Measurements from ENCODE around the gene FAM180A.

The FAM180A gene

DNA sequence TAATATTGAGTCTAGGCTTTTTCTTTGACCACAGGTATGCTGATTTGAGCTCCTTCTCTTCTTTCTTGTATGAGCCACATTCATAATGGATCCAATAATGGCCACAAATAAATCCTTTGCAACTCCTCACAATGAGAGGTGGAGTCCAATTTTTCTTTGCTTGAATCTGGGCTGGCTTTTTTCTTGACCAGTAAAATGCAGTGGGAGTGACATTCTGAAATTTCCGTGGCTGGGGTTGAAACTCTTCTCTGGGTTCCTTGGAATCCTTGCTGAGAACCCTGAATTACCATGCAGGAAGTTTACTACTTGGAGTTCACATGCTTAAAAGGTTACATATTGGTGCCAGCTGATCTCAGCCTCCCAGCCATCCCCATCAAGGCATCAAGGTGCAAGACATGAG, 22.4 kb upstream of the FAM180A start:
- DNase-seq, result no peak

DNA sequence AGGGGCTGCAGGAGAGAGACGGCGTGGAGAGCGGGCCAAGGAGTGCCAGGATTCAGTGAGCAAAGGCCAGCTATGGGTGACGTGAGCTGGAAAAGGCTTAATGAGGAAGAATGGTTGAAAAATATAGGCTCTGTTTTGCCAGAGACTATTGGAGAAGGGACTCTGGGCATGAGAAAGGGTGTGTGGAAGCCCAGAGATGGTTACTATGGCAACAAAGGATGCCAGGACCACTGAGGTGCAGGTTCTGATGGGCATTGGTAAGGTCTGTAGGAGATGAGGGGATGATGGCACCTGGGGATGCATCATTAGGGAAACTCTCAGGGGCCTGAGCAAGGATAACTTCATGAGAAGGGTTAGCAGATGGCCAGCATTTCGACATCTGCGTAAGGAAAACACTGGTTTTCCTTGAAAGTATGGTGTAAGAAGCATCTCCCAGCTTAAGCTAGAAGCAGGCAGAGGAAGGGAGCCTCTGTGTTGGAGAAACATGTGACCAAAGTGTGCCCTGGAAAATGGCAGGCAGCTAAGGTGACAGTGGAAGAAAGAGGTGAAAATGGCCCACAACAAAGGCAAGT, 21.6 kb upstream of the FAM180A start:
- DNase-seq, result no peak

DNA sequence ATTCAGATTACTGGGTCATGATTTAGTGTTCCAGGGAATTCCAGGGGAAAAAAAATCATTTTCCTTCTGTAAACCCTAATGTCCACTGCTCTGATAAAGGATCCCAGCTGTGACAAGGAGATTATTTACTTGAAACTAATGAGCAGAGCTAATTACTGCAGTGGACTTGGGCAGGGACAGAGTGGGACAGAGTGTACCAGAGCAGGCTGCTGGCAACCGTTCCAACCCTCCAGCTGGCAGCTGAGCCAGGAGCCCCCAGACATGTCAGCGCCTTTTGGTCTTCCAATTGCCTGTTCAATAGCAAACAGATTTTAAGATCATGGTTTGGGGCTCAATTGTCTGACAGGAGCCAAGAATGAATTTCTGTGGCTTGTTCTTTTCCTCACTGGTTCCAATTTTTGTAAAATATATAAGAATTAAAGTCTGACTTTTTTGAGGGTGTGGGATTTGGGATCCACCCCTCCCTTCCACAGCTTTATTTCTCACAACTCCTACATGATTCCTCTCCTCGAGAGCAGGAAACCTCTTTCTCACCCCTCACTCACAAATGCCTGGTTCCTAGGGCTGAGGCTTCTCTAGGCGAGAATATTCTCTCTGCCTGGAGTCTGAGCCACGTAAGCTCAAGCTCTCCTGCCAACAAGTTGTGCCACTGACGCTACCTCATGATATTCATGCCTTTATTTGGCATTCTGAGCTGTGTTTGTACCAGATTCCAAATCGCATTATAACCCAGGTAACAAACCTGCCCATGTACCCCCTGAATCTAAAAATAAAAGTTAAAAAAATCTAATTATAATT, 20.6 kb upstream of the FAM180A start:
- DNase-seq, result no peak

DNA sequence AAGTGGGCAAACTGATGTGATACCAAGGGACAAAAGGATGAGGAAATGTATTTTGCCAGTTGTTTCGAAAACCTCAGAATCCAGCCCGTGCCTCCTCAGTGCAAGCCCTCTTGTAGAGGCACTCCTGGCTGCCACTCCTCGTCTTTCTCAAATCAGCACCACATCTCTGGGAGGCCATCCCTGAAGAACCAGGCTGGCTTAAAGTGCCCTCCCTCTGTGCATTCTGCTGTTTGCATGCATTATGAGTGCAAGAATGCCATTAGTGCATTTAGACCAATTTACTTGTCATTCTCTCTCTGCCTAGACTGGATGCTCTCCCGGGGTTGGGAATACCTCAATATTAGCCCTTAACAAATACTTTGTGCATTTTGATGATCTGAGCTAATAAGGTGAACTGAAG, 19.9 kb upstream of the FAM180A start:
- DNase-seq, result no peak

DNA sequence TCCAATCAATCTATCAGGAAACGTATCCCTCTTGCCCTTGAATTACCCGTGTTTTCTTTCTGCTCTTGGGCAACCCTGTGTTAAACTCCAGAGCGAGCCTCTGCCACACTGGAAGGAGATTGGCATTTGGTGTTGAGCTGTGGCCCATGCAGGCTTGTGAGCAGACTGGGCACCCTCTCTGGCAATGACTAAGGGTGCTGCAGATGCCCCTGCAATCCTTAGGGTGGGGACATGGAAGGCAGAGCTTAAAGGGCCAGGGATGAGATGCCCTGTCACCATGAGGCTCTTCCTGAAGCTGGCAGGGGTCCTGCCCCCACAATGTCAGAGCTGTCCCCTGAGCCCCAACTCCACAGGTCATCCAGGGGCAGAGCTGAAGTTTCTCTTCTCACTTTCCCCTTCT, 19.5 kb upstream of the FAM180A start:
- DNase-seq, result no peak

DNA sequence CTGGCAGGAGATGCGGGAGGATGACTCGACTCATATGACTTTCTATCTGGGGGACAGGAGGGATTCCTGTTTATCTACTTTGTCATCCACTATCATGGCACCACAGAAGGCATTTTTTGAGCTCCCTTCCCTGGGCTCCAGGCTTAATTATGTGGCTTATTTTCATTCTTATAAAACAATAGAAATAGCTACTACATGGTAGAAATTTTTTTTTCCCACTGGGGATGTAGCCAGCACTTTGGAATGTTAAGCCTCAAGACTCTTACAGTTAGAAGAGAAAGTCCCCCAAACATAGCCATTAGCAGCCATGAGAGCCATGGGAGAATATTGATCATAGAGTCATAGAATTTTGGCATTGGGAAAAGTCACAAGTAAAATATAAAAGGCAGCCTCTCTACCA, 14.6 kb upstream of the FAM180A start:
- no peak for DNase-seq

DNA sequence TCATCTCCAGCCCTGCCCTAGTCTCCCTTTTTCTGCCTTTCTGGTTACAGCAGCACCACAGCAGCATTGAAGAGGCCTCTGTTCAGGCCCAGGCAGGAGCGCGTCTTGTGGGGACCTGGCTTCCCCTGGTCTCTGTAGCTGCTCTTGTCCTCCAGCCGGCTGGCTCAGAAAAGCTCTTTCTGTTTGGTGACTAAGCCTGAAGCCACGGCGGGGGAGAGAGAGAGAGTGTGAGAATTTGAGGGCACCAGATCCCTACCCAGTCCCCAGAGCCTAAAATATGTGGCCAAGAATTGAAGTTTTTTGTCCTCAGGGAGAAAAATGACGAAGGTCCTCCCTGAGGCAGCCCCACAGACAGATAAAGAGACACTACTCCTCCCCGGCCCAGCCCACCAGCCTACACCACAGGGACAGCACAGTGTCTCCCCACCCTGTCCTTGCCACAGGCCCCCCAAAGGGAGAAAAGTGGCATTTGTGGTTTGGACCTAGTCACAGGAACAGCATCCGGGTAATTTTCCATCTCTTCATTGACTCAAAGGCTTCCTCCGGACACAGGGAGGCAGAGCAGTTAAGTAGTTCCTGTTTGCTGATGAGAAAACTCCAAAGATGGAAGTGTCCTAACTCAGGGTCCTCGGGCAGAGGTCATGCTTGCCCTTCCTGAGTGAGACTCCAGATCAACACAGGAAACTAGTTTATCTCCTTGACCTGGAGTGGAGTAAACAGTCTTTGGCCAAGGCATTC, 13.3 kb upstream of the FAM180A start:
- peak in 1 of 4 experiments; percentile 7 for DNase-seq

DNA sequence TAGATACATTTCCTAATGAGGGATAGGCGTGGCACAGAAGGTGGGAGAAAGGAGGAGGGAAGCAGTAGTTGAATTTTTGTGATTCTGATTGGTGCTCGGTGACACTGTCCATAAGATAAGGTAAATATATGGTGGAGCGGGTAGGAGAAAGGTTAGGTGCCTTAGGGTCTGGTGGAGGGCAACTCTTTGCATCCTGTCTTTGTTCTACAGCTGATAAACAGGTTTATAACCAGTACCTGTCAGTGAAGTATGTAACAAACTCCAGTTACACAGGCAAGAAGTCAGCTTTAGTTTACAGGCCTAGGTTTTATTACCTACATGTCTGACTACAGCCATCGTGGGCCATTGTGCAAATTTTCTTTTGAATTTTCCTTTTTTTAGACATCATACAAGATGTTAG, 10.9 kb upstream of the FAM180A start:
- DNase-seq, result no peak

DNA sequence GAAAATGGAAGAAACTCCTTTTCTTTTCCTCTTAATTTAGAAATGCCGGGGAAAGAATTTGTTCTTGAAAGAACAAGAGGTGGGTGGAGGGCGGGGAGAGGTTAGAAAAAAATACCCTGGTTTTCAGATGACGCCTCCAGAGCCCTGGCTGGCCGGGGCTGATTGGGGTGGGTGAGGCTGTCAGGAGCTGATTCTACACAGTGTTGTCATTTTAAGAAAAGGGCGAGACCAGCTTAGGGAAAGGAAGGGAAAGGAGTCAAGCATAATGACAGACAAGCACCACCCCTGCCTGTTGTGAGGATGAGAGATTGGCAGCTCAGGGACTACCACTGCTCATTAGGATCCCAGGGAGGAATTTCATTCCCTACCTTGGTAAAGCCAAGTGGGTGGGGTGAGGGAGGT, 9.9 kb upstream of the FAM180A start:
- no peak for DNase-seq

DNA sequence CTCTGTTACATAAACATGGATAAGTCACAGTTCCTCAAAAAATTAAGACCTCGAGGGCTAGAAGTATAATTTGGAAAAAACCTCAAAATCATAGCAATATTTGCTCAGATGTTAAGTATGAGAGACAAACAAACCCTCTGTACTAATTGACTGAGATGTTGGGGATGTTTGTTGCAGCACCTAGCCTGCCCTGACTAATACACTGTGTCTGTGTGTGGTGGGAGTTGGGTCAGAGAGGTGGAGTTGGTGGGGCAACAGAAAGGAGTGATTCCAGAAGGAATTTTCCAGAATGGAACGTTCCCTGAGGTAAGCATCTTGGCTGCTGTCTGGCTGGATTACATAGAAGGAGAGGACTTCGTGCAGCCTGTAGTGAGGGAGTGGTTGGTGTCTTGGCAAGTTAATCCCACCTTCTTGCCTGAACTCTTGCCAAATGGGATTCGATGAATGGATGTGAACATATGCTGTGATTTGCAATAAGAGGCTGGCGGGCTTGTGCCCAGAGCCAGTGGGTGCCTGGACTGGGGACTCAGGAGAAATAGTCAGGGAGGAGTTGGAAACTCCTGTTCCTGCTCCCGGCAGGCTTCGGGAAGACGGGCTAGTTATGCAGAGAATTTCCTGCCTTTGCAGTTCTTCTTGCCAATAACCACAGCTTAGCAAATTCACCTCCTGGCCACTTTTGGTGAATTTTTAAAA, 9.3 kb upstream of the FAM180A start:
- no peak for DNase-seq

DNA sequence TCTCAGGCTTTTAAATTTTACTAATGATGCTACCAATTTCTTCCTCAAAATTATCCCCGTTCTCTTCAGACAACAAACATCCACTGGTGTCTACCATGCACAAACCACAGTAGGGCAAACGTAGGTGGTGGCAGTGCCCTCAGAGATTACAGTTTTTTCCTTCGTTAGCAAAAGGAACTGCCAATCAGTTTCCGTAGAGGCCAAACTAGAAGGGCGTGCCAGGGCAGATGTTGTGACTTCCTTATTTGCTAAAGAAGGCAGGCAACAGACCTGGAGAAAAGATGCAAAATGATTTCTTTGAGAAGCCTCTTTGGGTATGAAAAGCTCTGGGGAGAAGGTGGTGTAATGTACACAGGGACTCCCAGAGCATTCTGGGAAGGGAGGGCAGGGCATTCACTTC, 7.6 kb upstream of the FAM180A start:
- DNase-seq, result peak; percentile 8 to 30 (median 19)

DNA sequence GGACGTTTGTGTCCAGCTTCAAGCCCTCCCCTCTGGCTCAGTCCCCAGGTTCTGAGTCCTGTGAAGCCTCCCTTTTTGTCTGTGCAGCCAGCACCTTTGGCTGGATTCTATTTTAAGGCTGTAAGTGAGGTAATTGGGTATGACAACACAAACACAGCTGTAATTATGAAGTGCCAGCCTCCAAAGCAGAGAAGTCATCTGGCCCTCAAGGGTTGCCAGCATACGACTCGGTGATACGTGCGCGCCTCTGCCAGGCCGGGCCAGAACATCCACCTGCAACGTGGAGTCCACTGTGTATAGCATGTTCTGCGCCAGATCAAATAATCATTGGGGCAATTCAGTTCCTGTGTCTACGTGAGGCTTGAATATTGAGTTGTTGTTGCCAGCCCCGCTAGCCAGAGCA, 6.7 kb upstream of the FAM180A start:
- no peak for DNase-seq

DNA sequence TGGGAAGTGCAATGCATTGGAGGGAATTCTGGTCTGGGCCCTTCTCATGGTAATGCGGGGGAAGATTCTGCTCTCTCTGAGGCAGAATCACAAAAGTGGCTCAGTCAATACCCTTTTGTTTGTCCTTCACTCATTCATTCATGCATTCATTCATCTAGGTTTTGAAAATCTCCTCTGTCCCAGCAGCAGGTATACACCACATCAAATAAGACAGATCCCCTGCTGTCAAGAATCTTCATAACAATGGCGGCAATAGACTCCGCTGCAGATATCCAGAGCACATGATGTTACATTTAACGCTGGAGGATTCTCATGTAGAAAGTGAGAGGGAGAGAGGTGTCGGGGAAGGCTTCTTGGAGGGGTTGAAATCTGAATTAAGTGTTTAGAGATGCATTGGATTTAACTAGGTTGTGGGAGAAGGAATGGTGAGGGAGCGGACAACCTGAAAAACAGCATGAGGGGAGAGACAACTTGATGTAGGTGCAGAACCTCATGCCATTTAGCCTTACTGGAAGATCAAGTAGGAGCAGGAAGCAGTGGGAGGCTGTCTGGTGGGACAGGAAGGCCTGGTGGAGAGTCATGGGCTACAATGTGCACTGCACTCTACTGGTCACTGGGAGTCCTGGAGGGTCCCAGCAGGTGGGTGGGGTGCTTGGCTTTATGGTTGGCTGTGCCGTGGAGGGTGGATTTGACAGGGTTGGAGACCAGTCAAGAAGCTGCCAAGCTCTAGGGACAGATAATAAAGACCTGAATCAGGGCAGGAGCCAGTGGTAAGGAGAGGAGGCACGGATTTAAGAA, 5.2 kb upstream of the FAM180A start:
- DNase-seq, result no peak

DNA sequence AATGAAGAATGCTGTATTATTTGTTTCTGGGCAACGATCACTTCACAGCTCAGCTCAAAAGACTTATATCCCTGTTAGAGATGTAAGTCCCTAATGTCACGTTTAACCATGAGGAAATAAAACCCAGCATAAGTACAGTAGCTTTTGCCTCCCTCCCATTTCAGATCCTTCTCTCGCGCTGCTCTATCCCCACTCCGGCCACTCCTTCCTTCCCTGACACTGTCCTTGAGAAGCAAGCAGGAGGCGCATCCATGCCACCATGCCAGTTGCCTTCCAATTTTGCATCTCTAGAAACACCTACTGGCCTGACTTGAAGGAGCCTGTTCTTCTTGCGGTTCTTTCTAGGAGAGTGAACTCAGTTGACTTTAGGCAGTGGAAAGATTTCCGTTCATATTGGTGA, 1.2 kb downstream of the FAM180A start:
- DNase-seq, result no peak

DNA sequence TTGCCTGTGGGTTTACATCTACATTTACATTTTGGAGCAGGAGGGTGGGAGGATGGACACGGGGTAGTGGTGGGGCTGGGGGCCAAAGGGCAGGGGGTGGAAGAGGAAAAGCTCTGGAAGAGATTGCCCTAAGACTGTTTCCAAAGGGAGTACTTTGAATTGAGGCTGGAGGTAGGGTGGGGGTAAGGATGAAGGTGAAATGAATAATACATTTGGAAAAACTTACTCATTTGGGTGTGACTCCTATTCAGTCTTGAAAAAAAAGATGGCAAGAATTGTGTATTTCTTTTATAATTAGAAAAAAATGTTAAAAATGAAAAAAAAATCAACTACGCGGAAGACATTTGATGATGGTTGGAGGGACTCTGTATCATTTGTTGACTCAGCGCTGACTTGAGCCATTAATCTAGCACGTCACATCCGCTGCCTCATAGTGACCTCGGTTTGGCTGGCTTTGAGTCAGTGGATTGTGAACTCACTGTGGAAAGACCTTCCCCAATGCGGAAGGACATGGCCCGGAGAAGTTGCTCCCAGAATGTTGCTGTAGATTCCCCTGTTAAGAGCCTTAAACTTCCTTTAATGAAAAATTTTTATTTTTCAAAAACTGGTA, 2.8 kb downstream of the FAM180A start:
- DNase-seq, result no peak

DNA sequence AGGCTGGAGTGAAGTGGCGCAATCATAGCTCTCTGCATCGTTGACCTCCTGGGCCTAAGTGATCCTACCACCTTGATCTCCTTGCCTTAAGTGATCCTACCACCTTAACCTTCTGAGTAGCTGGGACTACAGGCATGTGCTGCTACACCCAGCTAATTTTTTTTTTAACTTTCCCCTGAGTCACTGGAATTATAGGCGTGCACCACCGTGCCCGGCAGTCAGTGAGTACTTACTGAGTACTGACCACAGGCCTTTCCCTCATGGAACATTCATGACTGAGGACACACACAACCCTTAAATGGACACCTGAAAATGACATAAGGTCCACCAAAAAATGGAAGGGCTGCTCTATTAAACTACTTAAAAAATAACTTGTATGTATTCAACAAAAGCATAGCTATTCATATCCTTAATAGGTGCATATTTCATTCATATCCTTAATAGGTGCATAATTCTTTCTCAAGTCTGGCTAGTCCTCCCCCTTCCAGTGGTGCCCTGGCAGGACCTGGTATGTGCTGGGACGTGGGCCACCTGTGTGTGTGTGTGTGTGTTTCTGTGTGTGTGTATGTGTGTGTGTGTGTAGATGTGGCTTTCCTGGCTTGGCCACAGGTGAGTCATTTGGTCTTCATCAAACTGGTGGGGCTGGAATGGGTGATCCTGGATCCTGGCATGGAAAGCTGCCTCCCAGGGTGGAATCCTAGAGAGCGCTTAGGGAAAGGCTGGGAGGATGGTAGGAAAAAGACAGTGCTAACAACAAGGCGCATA, 3.5 kb downstream of the FAM180A start:
- DNase-seq, result no peak

DNA sequence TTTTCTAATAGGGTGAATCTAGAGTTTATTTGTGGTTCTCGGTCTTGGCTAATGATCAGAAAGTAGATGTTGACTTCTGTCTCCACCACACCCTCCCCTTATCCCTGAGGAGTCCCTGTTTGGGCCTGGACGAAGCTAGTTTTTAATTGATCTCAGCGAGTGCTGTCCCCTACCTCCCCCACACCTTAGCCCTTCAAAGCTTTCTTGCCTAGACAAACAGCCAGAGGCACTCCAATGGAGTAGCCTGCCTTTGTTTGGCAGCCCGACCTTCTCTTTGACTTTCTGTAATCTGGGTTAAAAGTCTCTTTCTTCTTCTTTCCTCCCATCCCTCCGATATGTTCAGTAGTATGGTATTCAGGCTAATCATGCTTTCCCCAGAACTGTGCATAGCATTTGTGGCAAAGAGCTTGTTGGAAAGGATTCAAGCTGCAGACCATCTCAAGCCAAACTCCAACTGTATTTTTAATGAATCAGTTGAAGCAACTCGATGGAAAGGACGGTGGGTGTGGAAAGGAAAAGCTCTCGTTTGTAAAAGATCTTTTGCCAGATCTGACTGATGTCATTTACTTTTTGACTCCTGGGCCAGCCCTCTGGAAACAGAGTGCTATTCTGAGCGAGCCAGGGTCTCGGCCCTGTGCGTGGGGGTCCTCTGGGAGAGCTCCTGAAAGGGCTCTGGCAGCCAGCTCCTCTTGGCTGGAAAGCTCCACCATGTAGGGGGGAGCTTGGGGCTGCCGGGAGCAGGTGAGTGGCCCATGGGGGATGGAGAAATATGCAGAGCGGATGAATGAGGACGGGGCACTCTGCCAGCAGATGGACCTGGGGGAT, 4.5 kb downstream of the FAM180A start:
- DNase-seq, result no peak

DNA sequence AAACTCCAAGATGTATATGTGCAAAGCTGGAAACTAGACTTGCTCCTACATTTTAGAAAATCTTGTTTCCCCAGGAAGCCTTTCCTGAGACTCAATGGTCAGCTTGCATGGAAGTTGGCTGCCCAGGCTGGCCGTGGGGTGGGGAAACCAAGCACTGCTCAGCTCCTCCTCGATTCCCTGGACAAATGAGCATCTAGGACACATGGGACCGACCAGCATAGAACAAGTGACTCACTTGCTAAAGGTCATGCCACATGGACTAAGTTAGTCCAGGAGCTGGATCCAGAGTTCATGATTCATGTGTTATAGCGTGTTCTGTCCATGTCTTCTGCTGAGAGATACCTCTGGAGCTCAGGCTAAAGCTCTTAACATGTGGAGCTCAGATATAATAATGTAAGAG, 6.2 kb downstream of the FAM180A start:
- no peak for DNase-seq

DNA sequence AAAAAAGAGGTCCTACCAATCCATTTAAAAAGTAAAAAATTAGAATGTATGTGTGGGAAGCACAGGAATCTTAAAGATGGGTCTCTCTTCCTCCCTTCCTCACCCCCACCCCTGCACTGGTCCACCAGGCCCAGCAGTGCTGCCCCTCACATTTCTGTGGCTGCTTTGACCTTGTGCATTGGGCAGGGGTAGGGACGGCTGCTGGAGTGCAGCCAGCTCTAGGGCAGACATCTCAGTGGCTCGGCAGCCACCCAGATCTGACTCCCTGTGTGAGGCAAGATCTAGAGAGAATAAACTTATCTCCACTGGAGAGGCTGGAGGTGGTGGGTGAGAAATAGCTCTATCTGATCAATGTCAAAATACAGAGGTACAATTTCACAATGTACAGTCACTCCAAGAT, 6.7 kb downstream of the FAM180A start:
- no peak for DNase-seq

DNA sequence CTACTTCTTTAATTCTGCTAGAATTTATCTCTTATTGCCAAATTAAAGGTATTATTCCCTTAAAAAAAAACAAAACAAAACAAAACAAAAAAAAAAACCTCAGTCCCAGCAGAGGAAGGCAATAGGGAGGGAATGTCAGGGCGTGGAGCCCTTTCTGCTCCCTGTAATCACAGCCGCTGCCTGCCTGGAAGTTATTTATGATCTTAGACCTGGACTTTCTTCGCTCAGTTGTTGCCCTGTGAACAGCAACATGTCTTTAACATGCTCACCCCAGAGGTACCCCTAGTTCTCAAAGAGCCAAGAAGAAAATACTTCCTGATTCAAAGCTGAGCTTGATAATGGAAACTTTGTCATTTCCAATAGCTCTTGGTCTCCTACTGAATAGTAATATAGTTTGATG, 7.7 kb downstream of the FAM180A start:
- DNase-seq, result no peak
